Upper lobe of left lung (tissue), 6 donors: ENCODE data around the gene DLGAP1. TPM values are rescaled to one million over a fixed set of nuclear protein-coding genes. Genes with fewer than 3 reads are reported as not detected.

Source experiments
- ATAC-seq, 2 donors: fragments of 200-7000 bp; cut with Tn5 transposase; one replicate each; pipeline ENCODE4 v1.9.1; 2022; ENCODE audit warnings: mild to moderate bottlenecking in 2 of 2, moderate library complexity in 2 of 2; ENCODE audit not compliant: low FRiP score in 2 of 2
- DNase-seq, 2 donors: peaks; one replicate each; pipeline ENCODE4 v3.0.0-alpha.2; 2019 to 2020
- H3K27ac ChIP-seq, 4 donors: fragments of 200-600 bp; sonication (generic); one replicate each; pipeline ENCODE4 v1.5.1; 2016 to 2019
- H3K27me3 ChIP-seq, 4 donors: fragments of 200-600 bp; sonication (generic); one replicate each; pipeline ENCODE4 v1.5.1; 2017 to 2019
- H3K36me3 ChIP-seq, 4 donors: fragments of 200-600 bp; sonication (generic); one replicate each; pipeline ENCODE4 v1.5.1; 2016 to 2019
- H3K4me1 ChIP-seq, 4 donors: fragments of 200-600 bp; sonication (generic); one replicate each; pipeline ENCODE4 v1.5.1; 2018 to 2019
- H3K4me3 ChIP-seq, 4 donors: fragments of 200-600 bp; sonication (generic); one replicate each; pipeline ENCODE4 v1.5.1; 2017 to 2019; ENCODE audit warnings: mild to moderate bottlenecking in 2 of 4, moderate library complexity in 1 of 4
- H3K9me3 ChIP-seq, 4 donors: fragments of 200-600 bp; sonication (generic); one replicate each; pipeline ENCODE4 v1.5.1; 2018 to 2019
- EP300 ChIP-seq, 4 donors: sonication (generic); formaldehyde crosslinking; IDR thresholded peaks; one replicate each; pipeline ENCODE4 v1.5.1; 2017; ENCODE audit warnings: antibody characterized with exemption in 4 of 4, control low read depth in 2 of 4
- POLR2A ChIP-seq, 4 donors: fragments of 450-650 bp; IDR thresholded peaks; one replicate each; pipeline ENCODE4 v1.5.1; 2016 to 2017; ENCODE audit warnings: antibody characterized with exemption in 4 of 4, mild to moderate bottlenecking in 2 of 4
- POLR2AphosphoS5 ChIP-seq, 2 donors: sonication (generic); formaldehyde crosslinking; IDR thresholded peaks; one replicate each; pipeline ENCODE4 v1.5.1; 2017; ENCODE audit warnings: antibody characterized with exemption in 2 of 2
- WGBS, 2 donors: methylation state at CpG; one replicate each; pipeline ENCODE4 v1.1.5; 2017 to 2018; 5-methylcytosine and 5-hydroxymethylcytosine counted together
- total RNA-seq, 6 donors: library from RNA; depleted of rRNA in 4 of 6; stranded (reverse); fragments of >200 nt in 4 of 6; gene quantifications; one replicate each; pipeline versions ENCODE4 v1.1.0 to v1.2.1, GENCODE V29; 2016 to 2021
- TF ChIP-seq, protein P1 (sequence below), 6 experiments: fragments of 450-650 bp in 4 of 6; fragments of 200-600 bp in 2 of 6; sonication (generic) in 2 of 6; IDR thresholded peaks; one replicate each; pipeline ENCODE4 v1.5.1; 2016 to 2019; ENCODE audit warnings: antibody characterized with exemption in 6 of 6
- donor health status: DM: no; HTN: no; CAD: no; lungs with moderate emphysema.
- donor health status: DM: no; HTN: yes; CAD: no; lungs with severe emphysema.

The DLGAP1 gene
- total RNA-seq, 6 donors from 2014 or later = 2.1 to 4.6 (median 3.6) TPM

GRCh38 chr18:3463051-3463450 is 992.1 kb downstream of the DLGAP1 start:
- no peak for DNase-seq
- no peak overlapping the region for H3K4me3 ChIP-seq
- ATAC-seq = no peak
- no peaks in the 10 kb centered on the region for H3K27me3 ChIP-seq
- H3K4me1 ChIP-seq = peaks cover 10 to 21% (median 18%) of the 10 kb centered on the region in 4 donors
- no peak overlapping the region for H3K27ac ChIP-seq
- WGBS, 2 donors = 67 to 84% methylated on average over 2 of the region's 2 CpGs
- H3K9me3 ChIP-seq = no peaks in the 10 kb centered on the region
- TF ChIP-seq EP300 (IDR thresholded peaks at IDR 0.05) (no peak), POLR2A (IDR thresholded peaks at IDR 0.05) (no peak), POLR2AphosphoS5 (IDR thresholded peaks at IDR 0.05) (no peak)
- TF ChIP-seq, protein P1, sequence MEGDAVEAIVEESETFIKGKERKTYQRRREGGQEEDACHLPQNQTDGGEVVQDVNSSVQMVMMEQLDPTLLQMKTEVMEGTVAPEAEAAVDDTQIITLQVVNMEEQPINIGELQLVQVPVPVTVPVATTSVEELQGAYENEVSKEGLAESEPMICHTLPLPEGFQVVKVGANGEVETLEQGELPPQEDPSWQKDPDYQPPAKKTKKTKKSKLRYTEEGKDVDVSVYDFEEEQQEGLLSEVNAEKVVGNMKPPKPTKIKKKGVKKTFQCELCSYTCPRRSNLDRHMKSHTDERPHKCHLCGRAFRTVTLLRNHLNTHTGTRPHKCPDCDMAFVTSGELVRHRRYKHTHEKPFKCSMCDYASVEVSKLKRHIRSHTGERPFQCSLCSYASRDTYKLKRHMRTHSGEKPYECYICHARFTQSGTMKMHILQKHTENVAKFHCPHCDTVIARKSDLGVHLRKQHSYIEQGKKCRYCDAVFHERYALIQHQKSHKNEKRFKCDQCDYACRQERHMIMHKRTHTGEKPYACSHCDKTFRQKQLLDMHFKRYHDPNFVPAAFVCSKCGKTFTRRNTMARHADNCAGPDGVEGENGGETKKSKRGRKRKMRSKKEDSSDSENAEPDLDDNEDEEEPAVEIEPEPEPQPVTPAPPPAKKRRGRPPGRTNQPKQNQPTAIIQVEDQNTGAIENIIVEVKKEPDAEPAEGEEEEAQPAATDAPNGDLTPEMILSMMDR (IDR thresholded peaks at IDR 0.05) = no peak
- peaks cover 0 to 25% (median 2%) of the 10 kb centered on the region in 4 donors for H3K36me3 ChIP-seq

GRCh38 chr18:3461704-3462103 is 993.4 kb downstream of the DLGAP1 start:
- no peak overlapping the region for H3K4me3 ChIP-seq
- TF ChIP-seq, protein P1 (IDR thresholded peaks at IDR 0.05) = no peak
- TF ChIP-seq POLR2A (IDR thresholded peaks at IDR 0.05) = no peak
- H3K4me1 ChIP-seq = peaks cover 17 to 25% (median 21%) of the 10 kb centered on the region in 4 donors
- no peaks in the 10 kb centered on the region for H3K27me3 ChIP-seq
- H3K27ac ChIP-seq = no peak overlapping the region
- WGBS, 2 donors = 96 to 97% methylated on average over 5 of the region's 5 CpGs
- no peak for ATAC-seq
- no peaks in the 10 kb centered on the region for H3K9me3 ChIP-seq
- no peak for DNase-seq
- peaks cover 4 to 38% (median 11%) of the 10 kb centered on the region in 4 donors for H3K36me3 ChIP-seq

DNA sequence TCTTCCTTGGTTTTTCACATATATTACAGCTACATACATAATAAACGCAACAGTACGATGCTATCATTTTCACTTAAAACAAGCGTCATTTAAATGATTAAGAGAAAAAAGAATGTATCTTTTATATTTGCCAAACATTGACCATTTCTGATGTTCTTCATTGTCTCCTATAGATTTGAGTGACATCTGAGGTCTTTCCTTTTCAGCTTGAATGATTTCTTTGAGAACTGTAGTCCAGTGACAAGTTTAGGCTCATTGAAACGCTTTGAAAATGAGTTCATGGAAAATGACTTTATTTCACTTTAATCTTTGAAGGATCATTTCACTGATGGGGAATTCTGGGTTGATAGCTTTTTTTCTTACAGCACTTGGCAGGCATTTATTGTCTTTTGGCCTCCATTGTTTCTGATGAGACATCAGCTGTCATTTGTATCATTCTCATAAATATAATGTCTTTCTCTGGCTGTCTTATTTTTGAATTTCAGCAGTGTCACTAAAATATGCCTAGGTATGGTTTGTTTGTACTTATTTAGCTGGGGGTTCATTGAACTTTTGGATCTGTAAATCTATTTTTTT is 994.2 kb downstream of the DLGAP1 start:
- peaks cover 4 to 45% (median 14%) of the 10 kb centered on the region in 4 donors for H3K36me3 ChIP-seq
- 94 to 98% methylated on average over 4 of the region's 4 CpGs for WGBS, 2 donors
- DNase-seq = no peak
- TF ChIP-seq EP300 (IDR thresholded peaks at IDR 0.05) = no peak
- no peak for TF ChIP-seq POLR2A (IDR thresholded peaks at IDR 0.05)
- no peak for TF ChIP-seq POLR2AphosphoS5 (IDR thresholded peaks at IDR 0.05)
- TF ChIP-seq, protein P1 (IDR thresholded peaks at IDR 0.05) = no peak
- H3K4me3 ChIP-seq = no peak overlapping the region
- no peak for ATAC-seq
- H3K9me3 ChIP-seq = no peaks in the 10 kb centered on the region
- H3K27me3 ChIP-seq = no peaks in the 10 kb centered on the region
- no peak overlapping the region for H3K27ac ChIP-seq
- peaks cover 22 to 29% (median 23%) of the 10 kb centered on the region in 4 donors for H3K4me1 ChIP-seq

- no peaks in the 10 kb centered on the region for H3K27me3 ChIP-seq
- no peak for ATAC-seq
- H3K4me1 ChIP-seq = peaks cover 34 to 43% (median 38%) of the 10 kb centered on the region in 4 donors
- no peak overlapping the region for H3K4me3 ChIP-seq
- H3K27ac ChIP-seq = peak overlapping the region in 3 of 4 donors; percentile 8 to 47 (median 10)
- TF ChIP-seq, protein P1 (IDR thresholded peaks at IDR 0.05) = no peak
- TF ChIP-seq POLR2AphosphoS5 (IDR thresholded peaks at IDR 0.05) (no peak), EP300 (IDR thresholded peaks at IDR 0.05) (no peak), POLR2A (IDR thresholded peaks at IDR 0.05) (no peak)
- no peak for DNase-seq
- no peaks in the 10 kb centered on the region for H3K9me3 ChIP-seq
- peaks cover 4 to 45% (median 14%) of the 10 kb centered on the region in 4 donors for H3K36me3 ChIP-seq
- 82 to 90% methylated on average over 5 of the region's 5 CpGs for WGBS, 2 donors
Measured at GRCh38 chr18:3458952-3459853, 995.9 kb downstream of the DLGAP1 start.
